Measurements from ENCODE around the gene KLHL13.
A peak's percentile ranks its signal among the peaks of the same experiment; 100 is the strongest.
"Not testable (repeated sequence)": the region's sequence is repeated elsewhere in the genome, so short reads cannot be mapped to it uniquely, and the experiment has no call there.

The KLHL13 gene

GRCh38 chrX:117985241-117985640, 131.4 kb downstream of the KLHL13 start:
- no peaks in the 10 kb centered on the region for H3K9me3 ChIP-seq (ENCODE audit: control insufficient read depth, insufficient read depth, low read length)
- no peak overlapping the region for H3K4me3 ChIP-seq (ENCODE audit: low read depth, low read length)
- H3K36me3 ChIP-seq (ENCODE audit: control insufficient read depth, insufficient read depth, low read length) = no peaks in the 10 kb centered on the region
- H3K27me3 ChIP-seq (ENCODE audit: control insufficient read depth, insufficient read depth, low read length) = no peaks in the 10 kb centered on the region
- no peaks in the 10 kb centered on the region for H3K4me1 ChIP-seq (ENCODE audit: control insufficient read depth, insufficient read depth, low read length)
- no peak overlapping the region for H3K9ac ChIP-seq (ENCODE audit: low read depth, low read length)

- no peaks in the 10 kb centered on the region for H3K27me3 ChIP-seq (ENCODE audit: control insufficient read depth, insufficient read depth, low read length)
- no peaks in the 10 kb centered on the region for H3K4me1 ChIP-seq (ENCODE audit: control insufficient read depth, insufficient read depth, low read length)
- H3K9me3 ChIP-seq (ENCODE audit: control insufficient read depth, insufficient read depth, low read length) = no peaks in the 10 kb centered on the region
- no peaks in the 10 kb centered on the region for H3K36me3 ChIP-seq (ENCODE audit: control insufficient read depth, insufficient read depth, low read length)
- no peak overlapping the region for H3K4me3 ChIP-seq (ENCODE audit: low read depth, low read length)
- no peak overlapping the region for H3K9ac ChIP-seq (ENCODE audit: low read depth, low read length)
Measured at GRCh38 chrX:117982694-117983392, 133.8 kb downstream of the KLHL13 start.

GRCh38 chrX:117978402-117978801, 138.2 kb downstream of the KLHL13 start:
- no peaks in the 10 kb centered on the region for H3K9me3 ChIP-seq (ENCODE audit: control insufficient read depth, insufficient read depth, low read length)
- H3K36me3 ChIP-seq (ENCODE audit: control insufficient read depth, insufficient read depth, low read length) = no peaks in the 10 kb centered on the region
- H3K4me3 ChIP-seq (ENCODE audit: low read depth, low read length) = no peak overlapping the region
- no peak overlapping the region for H3K9ac ChIP-seq (ENCODE audit: low read depth, low read length)
- no peaks in the 10 kb centered on the region for H3K27me3 ChIP-seq (ENCODE audit: control insufficient read depth, insufficient read depth, low read length)
- H3K4me1 ChIP-seq (ENCODE audit: control insufficient read depth, insufficient read depth, low read length) = peaks cover 1% of the 10 kb centered on the region

GRCh38 chrX:117977526-117977925, 139.1 kb downstream of the KLHL13 start:
- Histone ChIP-seq H3K4me3 (ENCODE audit: low read depth, low read length) (no peak overlapping the region), H3K9ac (ENCODE audit: low read depth, low read length) (no peak overlapping the region), H3K9me3 (ENCODE audit: control insufficient read depth, insufficient read depth, low read length) (no peaks in the 10 kb centered on the region), H3K36me3 (ENCODE audit: control insufficient read depth, insufficient read depth, low read length) (no peaks in the 10 kb centered on the region), H3K4me1 (ENCODE audit: control insufficient read depth, insufficient read depth, low read length) (peaks cover 6% of the 10 kb centered on the region), H3K27me3 (ENCODE audit: control insufficient read depth, insufficient read depth, low read length) (no peaks in the 10 kb centered on the region)

GRCh38 chrX:117973110-117973807, 143.4 kb downstream of the KLHL13 start:
- H3K27me3 ChIP-seq (ENCODE audit: control insufficient read depth, insufficient read depth, low read length) = no peaks in the 10 kb centered on the region
- no peak overlapping the region for H3K9ac ChIP-seq (ENCODE audit: low read depth, low read length)
- H3K9me3 ChIP-seq (ENCODE audit: control insufficient read depth, insufficient read depth, low read length) = no peaks in the 10 kb centered on the region
- no peak overlapping the region for H3K4me3 ChIP-seq (ENCODE audit: low read depth, low read length)
- peaks cover 6% of the 10 kb centered on the region for H3K4me1 ChIP-seq (ENCODE audit: control insufficient read depth, insufficient read depth, low read length)
- no peaks in the 10 kb centered on the region for H3K36me3 ChIP-seq (ENCODE audit: control insufficient read depth, insufficient read depth, low read length)

GRCh38 chrX:117972711-117973109, 143.9 kb downstream of the KLHL13 start:
- peak overlapping the region; percentile 5 for H3K4me3 ChIP-seq (ENCODE audit: low read depth, low read length)

GRCh38 chrX:117969782-117970181, 146.8 kb downstream of the KLHL13 start:
- no peaks in the 10 kb centered on the region for H3K36me3 ChIP-seq (ENCODE audit: control insufficient read depth, insufficient read depth, low read length)
- H3K4me3 ChIP-seq (ENCODE audit: low read depth, low read length) = no peak overlapping the region
- no peak overlapping the region for H3K9ac ChIP-seq (ENCODE audit: low read depth, low read length)
- peaks cover 6% of the 10 kb centered on the region for H3K4me1 ChIP-seq (ENCODE audit: control insufficient read depth, insufficient read depth, low read length)
- H3K27me3 ChIP-seq (ENCODE audit: control insufficient read depth, insufficient read depth, low read length) = no peaks in the 10 kb centered on the region
- H3K9me3 ChIP-seq (ENCODE audit: control insufficient read depth, insufficient read depth, low read length) = no peaks in the 10 kb centered on the region

More at GRCh38 chrX:117972711-117973109, 143.9 kb downstream of the KLHL13 start:
- no peaks in the 10 kb centered on the region for H3K9me3 ChIP-seq (ENCODE audit: control insufficient read depth, insufficient read depth, low read length)
- no peaks in the 10 kb centered on the region for H3K36me3 ChIP-seq (ENCODE audit: control insufficient read depth, insufficient read depth, low read length)
- H3K4me1 ChIP-seq (ENCODE audit: control insufficient read depth, insufficient read depth, low read length) = peaks cover 6% of the 10 kb centered on the region
- no peak overlapping the region for H3K9ac ChIP-seq (ENCODE audit: low read depth, low read length)
- no peaks in the 10 kb centered on the region for H3K27me3 ChIP-seq (ENCODE audit: control insufficient read depth, insufficient read depth, low read length)

- H3K36me3 ChIP-seq (ENCODE audit: control insufficient read depth, insufficient read depth, low read length) = no peaks in the 10 kb centered on the region
- H3K9ac ChIP-seq (ENCODE audit: low read depth, low read length) = no peak overlapping the region
- H3K4me3 ChIP-seq (ENCODE audit: low read depth, low read length) = no peak overlapping the region
- H3K27me3 ChIP-seq (ENCODE audit: control insufficient read depth, insufficient read depth, low read length) = no peaks in the 10 kb centered on the region
- no peaks in the 10 kb centered on the region for H3K9me3 ChIP-seq (ENCODE audit: control insufficient read depth, insufficient read depth, low read length)
- peaks cover 6% of the 10 kb centered on the region for H3K4me1 ChIP-seq (ENCODE audit: control insufficient read depth, insufficient read depth, low read length)
Measured at GRCh38 chrX:117969328-117969727, 147.3 kb downstream of the KLHL13 start.

- Histone ChIP-seq H3K4me3 (ENCODE audit: low read depth, low read length) (no peak overlapping the region), H3K36me3 (ENCODE audit: control insufficient read depth, insufficient read depth, low read length) (no peaks in the 10 kb centered on the region), H3K27me3 (ENCODE audit: control insufficient read depth, insufficient read depth, low read length) (no peaks in the 10 kb centered on the region), H3K4me1 (ENCODE audit: control insufficient read depth, insufficient read depth, low read length) (no peaks in the 10 kb centered on the region), H3K9ac (ENCODE audit: low read depth, low read length) (no peak overlapping the region), H3K9me3 (ENCODE audit: control insufficient read depth, insufficient read depth, low read length) (peaks cover 3% of the 10 kb centered on the region)
Measured at GRCh38 chrX:117959045-117959444, 157.6 kb downstream of the KLHL13 start.

- no peak overlapping the region for H3K9ac ChIP-seq (ENCODE audit: low read depth, low read length)
- H3K4me1 ChIP-seq (ENCODE audit: control insufficient read depth, insufficient read depth, low read length) = no peaks in the 10 kb centered on the region
- H3K27me3 ChIP-seq (ENCODE audit: control insufficient read depth, insufficient read depth, low read length) = no peaks in the 10 kb centered on the region
- H3K9me3 ChIP-seq (ENCODE audit: control insufficient read depth, insufficient read depth, low read length) = peaks cover 3% of the 10 kb centered on the region
- no peak overlapping the region for H3K4me3 ChIP-seq (ENCODE audit: low read depth, low read length)
- H3K36me3 ChIP-seq (ENCODE audit: control insufficient read depth, insufficient read depth, low read length) = no peaks in the 10 kb centered on the region
Measured at GRCh38 chrX:117957128-117957527, 159.5 kb downstream of the KLHL13 start.

GRCh38 chrX:117939296-117939695, 177.3 kb downstream of the KLHL13 start:
- not testable (repeated sequence) for H3K9ac ChIP-seq (ENCODE audit: low read depth, low read length); H3K9me3 ChIP-seq (ENCODE audit: control insufficient read depth, insufficient read depth, low read length); H3K36me3 ChIP-seq (ENCODE audit: control insufficient read depth, insufficient read depth, low read length); H3K27me3 ChIP-seq (ENCODE audit: control insufficient read depth, insufficient read depth, low read length); H3K4me1 ChIP-seq (ENCODE audit: control insufficient read depth, insufficient read depth, low read length); H3K4me3 ChIP-seq (ENCODE audit: low read depth, low read length)

- no peak overlapping the region for H3K9ac ChIP-seq (ENCODE audit: low read depth, low read length)
Measured at GRCh38 chrX:117936118-117936517, 180.5 kb downstream of the KLHL13 start.

More at GRCh38 chrX:117936118-117936517, 180.5 kb downstream of the KLHL13 start:
- Histone ChIP-seq H3K4me1 (ENCODE audit: control insufficient read depth, insufficient read depth, low read length) (no peaks in the 10 kb centered on the region), H3K36me3 (ENCODE audit: control insufficient read depth, insufficient read depth, low read length) (no peaks in the 10 kb centered on the region), H3K9me3 (ENCODE audit: control insufficient read depth, insufficient read depth, low read length) (no peaks in the 10 kb centered on the region), H3K27me3 (ENCODE audit: control insufficient read depth, insufficient read depth, low read length) (no peaks in the 10 kb centered on the region), H3K4me3 (ENCODE audit: low read depth, low read length) (no peak overlapping the region)
